Measurements from ENCODE around the gene DTX3.

DNA sequence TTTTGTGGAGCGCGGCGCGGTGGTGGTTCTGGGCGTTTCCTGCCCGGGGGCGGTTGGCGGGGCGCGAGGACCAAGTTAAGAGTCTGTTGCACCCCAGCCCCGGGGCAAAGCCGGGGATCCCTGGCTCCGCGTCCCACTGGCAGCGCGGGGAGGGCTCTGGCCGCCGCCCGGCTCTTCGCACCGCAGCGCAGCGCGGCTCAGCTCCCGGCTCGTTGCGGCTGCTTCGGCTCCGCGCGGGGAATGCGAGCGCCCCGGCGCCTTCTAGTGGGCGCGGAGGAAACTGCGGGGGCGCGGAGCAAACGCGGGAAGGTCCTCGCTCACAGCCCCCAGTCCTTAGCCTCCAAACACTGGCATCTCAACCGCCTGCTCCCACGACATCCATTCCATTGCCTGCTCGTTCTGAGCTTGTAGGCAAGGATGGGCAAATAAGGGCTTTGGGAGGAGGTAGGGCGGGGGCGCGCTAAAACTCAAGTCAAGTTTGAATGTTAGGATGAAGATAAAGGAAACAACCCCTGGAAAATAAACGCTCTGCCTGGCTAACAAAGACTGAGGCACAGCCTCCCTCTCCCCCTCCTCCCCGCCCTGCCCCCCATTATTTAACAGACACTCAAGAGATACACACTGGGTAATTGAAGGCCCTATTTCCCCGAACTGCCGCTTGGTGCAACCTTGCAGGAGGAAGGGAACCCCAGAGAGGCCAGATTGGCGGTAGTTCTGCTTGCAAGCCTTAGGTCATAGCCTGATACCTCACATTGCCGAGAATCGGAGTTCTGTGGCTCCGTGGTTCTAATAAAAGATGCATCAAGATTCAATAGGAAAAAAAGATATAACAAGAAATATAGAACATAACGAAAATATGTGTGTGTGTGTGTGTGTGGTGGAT lies 28.6 kb downstream of the DTX3 start, which contains the start of gene B4GALNT1:
- TF ChIP-seq REST (IDR thresholded peaks at IDR 0.05; ENCODE audit: low read depth) (no peak), SRF (IDR thresholded peaks at IDR 0.05; ENCODE audit: low read depth) (no peak), ZFX (IDR thresholded peaks at IDR 0.05) (no peak), POLR2AphosphoS5 (IDR thresholded peaks at IDR 0.05; ENCODE audit: low read depth, low read length) (peak; percentile 70), POLR2A (IDR thresholded peaks at IDR 0.05; ENCODE audit: borderline replicate concordance, extremely low read depth, insufficient read depth, insufficient read length) (no peak), RAD21 (IDR thresholded peaks at IDR 0.05; ENCODE audit: low read depth) (peak; percentile 49), SIN3A (IDR thresholded peaks at IDR 0.05; ENCODE audit: low read depth) (peak; percentile 55; the same call in 1 of the 2 replicates), MAX (IDR thresholded peaks at IDR 0.05) (peak; percentile 85), SP1 (IDR thresholded peaks at IDR 0.05; ENCODE audit: low read depth) (no peak)
- TF ChIP-seq, protein P1, sequence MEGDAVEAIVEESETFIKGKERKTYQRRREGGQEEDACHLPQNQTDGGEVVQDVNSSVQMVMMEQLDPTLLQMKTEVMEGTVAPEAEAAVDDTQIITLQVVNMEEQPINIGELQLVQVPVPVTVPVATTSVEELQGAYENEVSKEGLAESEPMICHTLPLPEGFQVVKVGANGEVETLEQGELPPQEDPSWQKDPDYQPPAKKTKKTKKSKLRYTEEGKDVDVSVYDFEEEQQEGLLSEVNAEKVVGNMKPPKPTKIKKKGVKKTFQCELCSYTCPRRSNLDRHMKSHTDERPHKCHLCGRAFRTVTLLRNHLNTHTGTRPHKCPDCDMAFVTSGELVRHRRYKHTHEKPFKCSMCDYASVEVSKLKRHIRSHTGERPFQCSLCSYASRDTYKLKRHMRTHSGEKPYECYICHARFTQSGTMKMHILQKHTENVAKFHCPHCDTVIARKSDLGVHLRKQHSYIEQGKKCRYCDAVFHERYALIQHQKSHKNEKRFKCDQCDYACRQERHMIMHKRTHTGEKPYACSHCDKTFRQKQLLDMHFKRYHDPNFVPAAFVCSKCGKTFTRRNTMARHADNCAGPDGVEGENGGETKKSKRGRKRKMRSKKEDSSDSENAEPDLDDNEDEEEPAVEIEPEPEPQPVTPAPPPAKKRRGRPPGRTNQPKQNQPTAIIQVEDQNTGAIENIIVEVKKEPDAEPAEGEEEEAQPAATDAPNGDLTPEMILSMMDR (IDR thresholded peaks at IDR 0.05 in 2 of 3, conservative IDR thresholded peaks at IDR 0.05 in 1 of 3; ENCODE audit: borderline replicate concordance in 1 of 3, insufficient read depth in 1 of 3, low read depth in 2 of 3, low read length in 2 of 3) = peak; percentile 74 to 84 (median 77); a peak in 5 of 6 replicates

Measured in HCT116 (cell line).